Fibroblast of lung (primary cell): ENCODE data around the gene EIF4E2. TPM values are rescaled to one million over a fixed set of nuclear protein-coding genes. Genes with fewer than 3 reads are reported as not detected.

Experiments
- DNase-seq, 2 donors: peaks; one replicate each; pipeline versions ENCODE4 v3.0.0 to v3.0.0-alpha.2; 2010; ENCODE audit warnings: low read depth in 2 of 2
- H2AFZ ChIP-seq: 2 replicates; pipeline ENCODE4 v1.5.1; 2012; ENCODE audit warnings: low read length, control low read depth, inconsistent platforms
- H3K27ac ChIP-seq: 2 replicates; pipeline ENCODE4 v1.5.1; 2011; ENCODE audit warnings: low read length, control low read depth; ENCODE audit not compliant: insufficient read depth
- H3K27me3 ChIP-seq: 2 replicates; pipeline ENCODE4 v1.5.1; 2011; ENCODE audit warnings: mild to moderate bottlenecking, low read length; ENCODE audit not compliant: control insufficient read depth, insufficient read depth
- H3K36me3 ChIP-seq: 2 replicates; pipeline ENCODE4 v1.5.1; 2011; ENCODE audit warnings: low read length; ENCODE audit not compliant: control insufficient read depth, insufficient read depth
- H3K4me1 ChIP-seq: 2 replicates; pipeline ENCODE4 v1.5.1; 2011; ENCODE audit warnings: low read length; ENCODE audit not compliant: control insufficient read depth, insufficient read depth; ENCODE audit errors: extremely low read depth
- H3K4me2 ChIP-seq: 2 replicates; pipeline ENCODE4 v1.5.1; 2011; ENCODE audit warnings: low read length, control low read depth; ENCODE audit not compliant: insufficient read depth; ENCODE audit errors: extremely low read depth
- H3K4me3 ChIP-seq, 4 experiments: fragments of 200-600 bp in 1 of 4; sonication (generic) in 1 of 4; replicated peaks in 1 of 4; 2 replicates each; pipeline ENCODE4 v1.5.1; 2011 to 2016; ENCODE audit warnings: low read length in 4 of 4, low read depth in 3 of 4, mild to moderate bottlenecking in 3 of 4, control low read depth in 2 of 4, inconsistent platforms in 1 of 4, mixed read lengths in 1 of 4; ENCODE audit not compliant: insufficient read depth in 1 of 4; ENCODE audit errors: control extremely low read depth in 1 of 4
- H3K79me2 ChIP-seq: 2 replicates; pipeline ENCODE4 v1.5.1; 2012; ENCODE audit warnings: mild to moderate bottlenecking, low read length, inconsistent platforms; ENCODE audit not compliant: control insufficient read depth, insufficient read depth
- H3K9ac ChIP-seq: 2 replicates; pipeline ENCODE4 v1.5.1; 2011; ENCODE audit warnings: mild to moderate bottlenecking, low read length, control low read depth; ENCODE audit not compliant: insufficient read depth
- H3K9me3 ChIP-seq: 2 replicates; pipeline ENCODE4 v1.5.1; 2012; ENCODE audit warnings: low read depth, low read length; ENCODE audit not compliant: control insufficient read depth, insufficient read depth
- H4K20me1 ChIP-seq: 2 replicates; pipeline ENCODE4 v1.5.1; 2011; ENCODE audit warnings: low read length; ENCODE audit not compliant: control insufficient read depth, insufficient read depth; ENCODE audit errors: extremely low read depth
- EZH2 ChIP-seq: IDR thresholded peaks from 2 replicates; pipeline ENCODE4 v1.5.1; 2012; ENCODE audit warnings: low read length, control low read depth, mild to moderate bottlenecking; ENCODE audit errors: missing control alignments
- polyA plus RNA-seq, 2 donors: library from polyadenylated mRNA; depleted of rRNA in 1 of 2; stranded (reverse) in 1 of 2; unstranded in 1 of 2; fragments of >200 nt; gene quantifications; 2 replicates each; pipeline ENCODE4 v1.2.1, GENCODE V29; 2011 to 2012; ENCODE audit warnings: missing spikeins in 1 of 2
- total RNA-seq: library from RNA; depleted of rRNA; stranded (reverse); fragments of >200 nt; gene quantifications from 2 replicates; pipeline ENCODE4 v1.2.1, GENCODE V29; 2014
- TF ChIP-seq, protein P1 (sequence below), 2 donors: IDR thresholded peaks in 1 of 2; conservative IDR thresholded peaks in 1 of 2; 1 replicate in 1 of 2; 2 replicates in 1 of 2; pipeline ENCODE4 v1.5.1; 2011 to 2012; ENCODE audit warnings: low read length in 2 of 2, control low read depth in 1 of 2, inconsistent platforms in 1 of 2, low read depth in 1 of 2, mild to moderate bottlenecking in 1 of 2

Gene EIF4E2
- total and polyA plus RNA-seq, 2 donors (not counting 1 experiment from before 2014, with no cell fraction given), result 77.6 to 101 TPM

- H3K4me1 ChIP-seq, result no peaks in the 10 kb centered on the region
- H3K36me3 ChIP-seq, result peaks cover 3% of the 10 kb centered on the region
- TF ChIP-seq EZH2, result no peak
- TF ChIP-seq, protein P1, sequence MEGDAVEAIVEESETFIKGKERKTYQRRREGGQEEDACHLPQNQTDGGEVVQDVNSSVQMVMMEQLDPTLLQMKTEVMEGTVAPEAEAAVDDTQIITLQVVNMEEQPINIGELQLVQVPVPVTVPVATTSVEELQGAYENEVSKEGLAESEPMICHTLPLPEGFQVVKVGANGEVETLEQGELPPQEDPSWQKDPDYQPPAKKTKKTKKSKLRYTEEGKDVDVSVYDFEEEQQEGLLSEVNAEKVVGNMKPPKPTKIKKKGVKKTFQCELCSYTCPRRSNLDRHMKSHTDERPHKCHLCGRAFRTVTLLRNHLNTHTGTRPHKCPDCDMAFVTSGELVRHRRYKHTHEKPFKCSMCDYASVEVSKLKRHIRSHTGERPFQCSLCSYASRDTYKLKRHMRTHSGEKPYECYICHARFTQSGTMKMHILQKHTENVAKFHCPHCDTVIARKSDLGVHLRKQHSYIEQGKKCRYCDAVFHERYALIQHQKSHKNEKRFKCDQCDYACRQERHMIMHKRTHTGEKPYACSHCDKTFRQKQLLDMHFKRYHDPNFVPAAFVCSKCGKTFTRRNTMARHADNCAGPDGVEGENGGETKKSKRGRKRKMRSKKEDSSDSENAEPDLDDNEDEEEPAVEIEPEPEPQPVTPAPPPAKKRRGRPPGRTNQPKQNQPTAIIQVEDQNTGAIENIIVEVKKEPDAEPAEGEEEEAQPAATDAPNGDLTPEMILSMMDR (conservative IDR thresholded peaks at IDR 0.05 in 1 of 2, IDR thresholded peaks at IDR 0.05 in 1 of 2; ENCODE audit: low read depth in 1 of 2, low read length in 2 of 2), result no peak
- H3K27me3 ChIP-seq, result no peaks in the 10 kb centered on the region
- no peak overlapping the region for H3K9ac ChIP-seq
- no peaks in the 10 kb centered on the region for H3K79me2 ChIP-seq
- no peak overlapping the region for H3K4me3 ChIP-seq
- H3K9me3 ChIP-seq, result no peaks in the 10 kb centered on the region
- H2AFZ ChIP-seq, result no peak overlapping the region
- no peak overlapping the region for H3K4me2 ChIP-seq
- H3K27ac ChIP-seq, result no peak overlapping the region
- DNase-seq, result no peak
- H4K20me1 ChIP-seq, result no peaks in the 10 kb centered on the region
Measured at GRCh38 chr2:232575404-232575746, 24.9 kb downstream of the EIF4E2 start.

- peaks cover 3% of the 10 kb centered on the region for H3K36me3 ChIP-seq
- H3K4me2 ChIP-seq, result no peak overlapping the region
- no peak overlapping the region for H3K9ac ChIP-seq
- TF ChIP-seq, protein P1 (conservative IDR thresholded peaks at IDR 0.05 in 1 of 2, IDR thresholded peaks at IDR 0.05 in 1 of 2; ENCODE audit: low read depth in 1 of 2, low read length in 2 of 2), result no peak
- TF ChIP-seq EZH2, result no peak
- no peaks in the 10 kb centered on the region for H3K4me1 ChIP-seq
- no peaks in the 10 kb centered on the region for H4K20me1 ChIP-seq
- H3K4me3 ChIP-seq, result no peak overlapping the region
- H3K27me3 ChIP-seq, result no peaks in the 10 kb centered on the region
- no peaks in the 10 kb centered on the region for H3K9me3 ChIP-seq
- no peaks in the 10 kb centered on the region for H3K79me2 ChIP-seq
- DNase-seq, result peak; percentile 20 to 71
- H2AFZ ChIP-seq, result no peak overlapping the region
- H3K27ac ChIP-seq, result no peak overlapping the region
Measured at GRCh38 chr2:232576995-232577394, 26.5 kb downstream of the EIF4E2 start.

DNA sequence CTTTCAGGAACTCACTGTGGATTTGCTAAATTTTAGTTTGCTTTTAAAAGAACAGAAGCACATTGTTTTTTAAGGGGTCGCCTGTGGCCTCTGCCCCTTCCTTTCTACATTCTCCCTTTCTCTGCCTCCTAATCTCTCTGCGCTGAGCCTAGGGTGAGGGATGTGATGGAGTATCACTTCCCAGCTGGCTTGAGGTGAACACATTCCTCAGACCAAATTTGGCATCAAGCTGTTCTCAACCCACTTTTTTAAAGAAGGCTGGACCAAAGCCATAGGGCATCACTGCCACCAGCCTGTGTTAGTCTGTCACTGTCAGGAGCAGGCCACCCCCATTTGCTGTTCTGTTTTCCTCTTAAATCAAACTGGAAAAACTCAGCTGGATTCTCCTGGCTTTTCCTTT lies 27.4 kb downstream of the EIF4E2 start:
- no peaks in the 10 kb centered on the region for H3K4me1 ChIP-seq
- TF ChIP-seq, protein P1 (conservative IDR thresholded peaks at IDR 0.05 in 1 of 2, IDR thresholded peaks at IDR 0.05 in 1 of 2; ENCODE audit: low read depth in 1 of 2, low read length in 2 of 2), result no peak
- TF ChIP-seq EZH2, result no peak
- H3K79me2 ChIP-seq, result no peaks in the 10 kb centered on the region
- no peak overlapping the region for H3K4me3 ChIP-seq
- no peaks in the 10 kb centered on the region for H3K9me3 ChIP-seq
- DNase-seq, result no peak
- H3K36me3 ChIP-seq, result peaks cover 3% of the 10 kb centered on the region
- no peak overlapping the region for H3K27ac ChIP-seq
- no peaks in the 10 kb centered on the region for H4K20me1 ChIP-seq
- no peaks in the 10 kb centered on the region for H3K27me3 ChIP-seq
- no peak overlapping the region for H3K9ac ChIP-seq
- no peak overlapping the region for H2AFZ ChIP-seq
- H3K4me2 ChIP-seq, result no peak overlapping the region
